ENCODE data around the gene NPAS3.

The NPAS3 gene

DNA sequence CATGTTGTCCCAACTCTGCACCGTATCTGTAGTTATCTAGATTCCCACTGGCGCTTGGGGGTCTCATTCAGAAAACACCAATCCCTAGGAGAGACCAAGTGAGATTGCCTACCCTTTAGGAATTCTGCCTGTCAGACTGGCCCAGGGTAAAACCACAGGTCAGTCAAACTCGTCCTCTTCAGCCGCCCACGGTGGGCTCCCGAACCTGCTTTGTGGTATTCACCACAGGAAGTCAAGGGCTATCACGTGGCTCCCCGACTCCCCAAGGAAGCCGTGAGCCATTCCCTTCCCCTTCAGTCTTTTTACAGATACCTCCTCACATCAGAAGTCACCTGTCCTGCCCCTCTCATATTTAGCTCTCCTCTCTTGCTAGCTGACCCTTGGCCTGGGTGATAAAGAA is 852.3 kb downstream of the NPAS3 start:
- Histone ChIP-seq H3K27me3 (ENCODE audit: control insufficient read depth, insufficient read depth, low read length) (no peaks in the 10 kb centered on the region), H3K4me3 (ENCODE audit: low read length) (no peak overlapping the region), H3K27ac (ENCODE audit: low read length) (no peak overlapping the region), H3K4me1 (ENCODE audit: control insufficient read depth, insufficient read depth, low read length) (no peaks in the 10 kb centered on the region), H3K36me3 (ENCODE audit: control insufficient read depth, insufficient read depth, low read length) (no peaks in the 10 kb centered on the region), H3K9me3 (ENCODE audit: control insufficient read depth, insufficient read depth, low read length) (no peaks in the 10 kb centered on the region)
- WGBS (ENCODE audit: insufficient coverage, insufficient read length), result no CpG with 5 or more reads among the region's 9 CpGs
- no peak for DNase-seq (ENCODE audit: low read depth, low spot score)

DNA sequence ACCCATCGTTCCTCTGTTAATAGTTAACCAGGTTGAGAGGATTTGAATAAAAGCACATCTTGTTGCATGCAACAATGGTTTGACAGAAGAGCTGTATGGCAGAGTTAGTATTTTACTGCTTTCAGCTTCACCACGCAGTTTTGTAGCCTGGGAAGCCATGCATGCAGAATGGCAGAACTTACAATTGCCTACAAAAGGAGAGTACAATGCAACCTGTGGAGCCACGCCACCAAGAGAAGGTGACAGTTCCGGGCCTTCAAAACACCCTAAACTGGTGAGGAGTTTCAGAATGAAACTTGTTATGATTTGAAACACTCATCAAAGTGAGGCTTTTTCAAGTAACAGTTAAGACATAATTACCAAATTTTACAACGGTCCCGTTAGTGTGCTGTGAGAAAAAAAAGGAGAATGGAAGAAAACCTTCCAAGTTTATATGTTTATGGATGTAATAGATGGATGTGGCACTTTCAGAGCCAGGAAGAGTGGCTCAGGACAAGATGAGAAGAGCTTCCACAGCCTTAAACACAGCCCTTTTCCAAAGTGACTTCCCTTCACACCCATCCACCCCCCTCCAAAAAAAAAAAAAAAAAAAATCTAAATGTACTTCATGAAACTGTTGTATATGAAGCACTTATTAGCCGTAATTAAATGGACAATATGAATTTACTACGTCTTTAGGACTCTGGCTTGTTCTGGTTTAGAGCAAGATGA is 853.5 kb downstream of the NPAS3 start:
- Histone ChIP-seq H3K4me3 (ENCODE audit: low read length) (no peak overlapping the region), H3K9me3 (ENCODE audit: control insufficient read depth, insufficient read depth, low read length) (no peaks in the 10 kb centered on the region), H3K36me3 (ENCODE audit: control insufficient read depth, insufficient read depth, low read length) (no peaks in the 10 kb centered on the region), H3K4me1 (ENCODE audit: control insufficient read depth, insufficient read depth, low read length) (no peaks in the 10 kb centered on the region), H3K27ac (ENCODE audit: low read length) (no peak overlapping the region), H3K27me3 (ENCODE audit: control insufficient read depth, insufficient read depth, low read length) (no peaks in the 10 kb centered on the region)
- WGBS (ENCODE audit: insufficient coverage, insufficient read length), result no CpG with 5 or more reads among the region's 8 CpGs
- DNase-seq (ENCODE audit: low read depth, low spot score), result no peak

- H3K27ac ChIP-seq (ENCODE audit: low read length), result no peak overlapping the region
- no peaks in the 10 kb centered on the region for H3K36me3 ChIP-seq (ENCODE audit: control insufficient read depth, insufficient read depth, low read length)
- no peak overlapping the region for H3K4me3 ChIP-seq (ENCODE audit: low read length)
- no peaks in the 10 kb centered on the region for H3K4me1 ChIP-seq (ENCODE audit: control insufficient read depth, insufficient read depth, low read length)
- WGBS (ENCODE audit: insufficient coverage, insufficient read length), result no CpG with 5 or more reads among the region's 16 CpGs
- H3K27me3 ChIP-seq (ENCODE audit: control insufficient read depth, insufficient read depth, low read length), result no peaks in the 10 kb centered on the region
- H3K9me3 ChIP-seq (ENCODE audit: control insufficient read depth, insufficient read depth, low read length), result no peaks in the 10 kb centered on the region
- peak; percentile 63 for DNase-seq (ENCODE audit: low read depth, low spot score)
These were observed 854.2 kb downstream of the NPAS3 start for GRCh38 chr14:33792720-33793368.

DNA sequence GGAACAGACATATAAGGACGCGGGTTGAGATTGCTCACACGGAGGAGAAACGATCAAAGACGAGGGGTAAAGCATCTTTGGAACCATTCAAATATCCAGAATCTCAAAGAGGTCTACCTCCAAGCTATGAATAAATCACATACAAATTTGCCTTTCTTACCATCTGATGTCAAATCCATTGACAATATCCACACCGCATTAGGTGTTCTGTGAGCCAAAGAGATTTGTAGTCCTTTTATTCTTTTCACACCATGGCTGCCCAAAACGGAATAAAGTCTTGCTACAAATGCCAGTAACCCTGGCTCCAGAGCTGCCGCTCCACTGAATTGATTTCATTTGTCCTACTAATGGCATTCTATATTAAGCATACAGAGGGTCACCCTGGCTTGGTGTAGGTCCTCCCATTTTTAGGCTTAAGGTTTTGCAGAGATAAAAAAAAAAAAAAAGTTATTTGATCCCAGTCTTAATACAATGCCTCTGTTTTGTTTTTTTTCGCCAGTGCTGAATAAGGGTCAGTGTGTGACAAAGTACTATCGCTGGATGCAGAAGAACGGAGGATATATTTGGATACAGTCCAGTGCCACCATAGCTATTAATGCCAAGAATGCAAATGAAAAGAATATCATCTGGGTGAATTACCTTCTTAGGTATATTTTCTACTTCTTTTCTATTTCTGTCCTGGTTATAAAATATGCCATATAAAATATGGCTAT is 854.9 kb downstream of the NPAS3 start:
- Histone ChIP-seq H3K27ac (ENCODE audit: low read length) (no peak overlapping the region), H3K27me3 (ENCODE audit: control insufficient read depth, insufficient read depth, low read length) (no peaks in the 10 kb centered on the region), H3K4me3 (ENCODE audit: low read length) (no peak overlapping the region), H3K4me1 (ENCODE audit: control insufficient read depth, insufficient read depth, low read length) (no peaks in the 10 kb centered on the region), H3K9me3 (ENCODE audit: control insufficient read depth, insufficient read depth, low read length) (no peaks in the 10 kb centered on the region), H3K36me3 (ENCODE audit: control insufficient read depth, insufficient read depth, low read length) (no peaks in the 10 kb centered on the region)
- WGBS (ENCODE audit: insufficient coverage, insufficient read length), result no CpG with 5 or more reads among the region's 11 CpGs
- no peak for DNase-seq (ENCODE audit: low read depth, low spot score)

DNA sequence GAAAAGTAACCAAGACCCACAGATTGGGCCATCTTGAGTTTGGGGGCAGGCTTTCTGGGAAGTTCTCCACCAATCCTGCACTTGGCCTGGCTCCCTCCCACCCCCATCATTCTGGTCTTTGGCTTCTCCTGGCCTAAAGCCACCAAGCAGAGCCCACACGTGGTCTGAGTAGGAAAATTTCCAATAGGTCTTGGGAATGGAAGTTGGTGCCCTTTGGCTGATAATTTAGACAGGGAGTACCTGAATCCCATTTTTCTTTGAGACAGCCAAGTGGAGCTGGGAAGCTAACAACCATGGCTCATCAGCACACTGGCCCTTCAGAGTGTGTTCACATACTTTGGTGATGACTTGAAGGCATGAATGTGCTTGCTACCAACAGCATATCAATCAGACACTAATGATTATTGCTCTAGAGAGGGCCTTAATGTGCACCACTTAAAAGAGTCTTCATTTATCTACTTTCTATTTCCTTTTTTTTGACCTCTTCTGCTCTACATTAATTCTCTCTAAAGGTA is 856.2 kb downstream of the NPAS3 start:
- Histone ChIP-seq H3K27ac (ENCODE audit: low read length) (no peak overlapping the region), H3K4me3 (ENCODE audit: low read length) (no peak overlapping the region), H3K9me3 (ENCODE audit: control insufficient read depth, insufficient read depth, low read length) (no peaks in the 10 kb centered on the region), H3K4me1 (ENCODE audit: control insufficient read depth, insufficient read depth, low read length) (no peaks in the 10 kb centered on the region), H3K36me3 (ENCODE audit: control insufficient read depth, insufficient read depth, low read length) (no peaks in the 10 kb centered on the region), H3K27me3 (ENCODE audit: control insufficient read depth, insufficient read depth, low read length) (no peaks in the 10 kb centered on the region)
- no peak for DNase-seq (ENCODE audit: low read depth, low spot score)
- no CpG with 5 or more reads among the region's 1 CpG for WGBS (ENCODE audit: insufficient coverage, insufficient read length)

DNA sequence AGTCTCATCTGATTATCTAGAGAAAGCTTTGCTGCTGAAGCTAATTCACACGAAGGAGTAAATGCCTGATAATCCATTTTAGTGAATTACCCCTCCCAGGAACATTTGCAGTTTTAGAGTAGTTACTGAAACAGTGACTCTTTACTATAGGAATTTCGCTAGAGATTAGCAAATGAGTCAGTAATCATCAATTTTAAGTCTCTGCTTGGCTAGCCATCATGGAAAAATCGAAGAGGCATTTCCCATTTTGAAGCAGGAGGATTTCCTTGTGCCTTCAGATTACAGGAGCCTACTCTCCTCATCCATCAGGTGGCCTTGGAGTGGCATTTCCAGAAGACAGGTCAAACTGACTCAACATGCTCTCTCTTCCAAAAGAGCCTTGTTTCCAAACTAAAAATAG is 857.7 kb downstream of the NPAS3 start:
- Histone ChIP-seq H3K36me3 (ENCODE audit: control insufficient read depth, insufficient read depth, low read length) (no peaks in the 10 kb centered on the region), H3K27me3 (ENCODE audit: control insufficient read depth, insufficient read depth, low read length) (no peaks in the 10 kb centered on the region), H3K9me3 (ENCODE audit: control insufficient read depth, insufficient read depth, low read length) (no peaks in the 10 kb centered on the region), H3K4me3 (ENCODE audit: low read length) (no peak overlapping the region), H3K27ac (ENCODE audit: low read length) (no peak overlapping the region), H3K4me1 (ENCODE audit: control insufficient read depth, insufficient read depth, low read length) (no peaks in the 10 kb centered on the region; the same call in 1 of the 2 replicates)
- no peak for DNase-seq (ENCODE audit: low read depth, low spot score)
- WGBS (ENCODE audit: insufficient coverage, insufficient read length), result no CpG with 5 or more reads among the region's 3 CpGs

- no peak for DNase-seq (ENCODE audit: low read depth, low spot score)
These were observed 861.3 kb downstream of the NPAS3 start for GRCh38 chr14:33799705-33800570.

GRCh38 chr14:33800735-33801163 is 862.1 kb downstream of the NPAS3 start:
- WGBS (ENCODE audit: insufficient coverage, insufficient read length), result no CpG with 5 or more reads among the region's 45 CpGs
- no peaks in the 10 kb centered on the region for H3K27me3 ChIP-seq (ENCODE audit: control insufficient read depth, insufficient read depth, low read length)
- no peaks in the 10 kb centered on the region; the same call in 1 of the 2 replicates for H3K4me1 ChIP-seq (ENCODE audit: control insufficient read depth, insufficient read depth, low read length)
- no peak overlapping the region for H3K27ac ChIP-seq (ENCODE audit: low read length)
- H3K4me3 ChIP-seq (ENCODE audit: low read length), result no peak overlapping the region
- no peaks in the 10 kb centered on the region for H3K9me3 ChIP-seq (ENCODE audit: control insufficient read depth, insufficient read depth, low read length)
- no peak for DNase-seq (ENCODE audit: low read depth, low spot score)
- H3K36me3 ChIP-seq (ENCODE audit: control insufficient read depth, insufficient read depth, low read length), result no peaks in the 10 kb centered on the region

More at GRCh38 chr14:33799705-33800570, 861.3 kb downstream of the NPAS3 start:
- WGBS (ENCODE audit: insufficient coverage, insufficient read length), result no CpG with 5 or more reads among the region's 100 CpGs
- Histone ChIP-seq H3K27me3 (ENCODE audit: control insufficient read depth, insufficient read depth, low read length) (no peaks in the 10 kb centered on the region), H3K4me3 (ENCODE audit: low read length) (no peak overlapping the region), H3K27ac (ENCODE audit: low read length) (no peak overlapping the region), H3K36me3 (ENCODE audit: control insufficient read depth, insufficient read depth, low read length) (no peaks in the 10 kb centered on the region), H3K4me1 (ENCODE audit: control insufficient read depth, insufficient read depth, low read length) (no peaks in the 10 kb centered on the region; the same call in 1 of the 2 replicates), H3K9me3 (ENCODE audit: control insufficient read depth, insufficient read depth, low read length) (no peaks in the 10 kb centered on the region)

DNA sequence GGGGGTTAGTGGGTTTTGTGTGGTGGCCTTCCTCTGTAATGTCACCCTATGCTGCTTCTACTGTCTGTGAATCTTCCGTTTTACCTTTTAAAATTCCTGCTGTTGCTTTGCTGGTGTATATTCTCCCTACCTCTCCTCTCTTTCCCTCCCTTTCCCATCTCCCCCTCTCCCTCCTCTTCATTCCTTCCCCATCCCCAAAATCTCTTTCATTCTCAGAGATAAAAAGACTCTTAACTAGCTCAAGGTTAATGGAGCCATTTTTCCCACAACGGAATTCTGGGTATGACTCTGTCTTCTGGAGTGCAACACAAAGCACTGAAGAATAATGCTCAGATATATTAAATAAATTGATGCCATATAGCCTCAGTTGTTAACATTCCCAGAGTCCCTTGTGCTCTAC is 864.1 kb downstream of the NPAS3 start:
- no peaks in the 10 kb centered on the region for H3K9me3 ChIP-seq (ENCODE audit: control insufficient read depth, insufficient read depth, low read length)
- no peaks in the 10 kb centered on the region for H3K27me3 ChIP-seq (ENCODE audit: control insufficient read depth, insufficient read depth, low read length)
- no peak overlapping the region for H3K27ac ChIP-seq (ENCODE audit: low read length)
- no peak for DNase-seq (ENCODE audit: low read depth, low spot score)
- WGBS (ENCODE audit: insufficient coverage, insufficient read length), result no CpG with 5 or more reads among the region's 2 CpGs
- no peak overlapping the region for H3K4me3 ChIP-seq (ENCODE audit: low read length)
- H3K36me3 ChIP-seq (ENCODE audit: control insufficient read depth, insufficient read depth, low read length), result no peaks in the 10 kb centered on the region
- H3K4me1 ChIP-seq (ENCODE audit: control insufficient read depth, insufficient read depth, low read length), result no peaks in the 10 kb centered on the region; the same call in 1 of the 2 replicates

GRCh38 chr14:33805593-33805992 is 866.9 kb downstream of the NPAS3 start:
- no peak for DNase-seq (ENCODE audit: low read depth, low spot score)
- H3K4me1 ChIP-seq (ENCODE audit: control insufficient read depth, insufficient read depth, low read length), result no peaks in the 10 kb centered on the region; the same call in 1 of the 2 replicates

More at GRCh38 chr14:33805593-33805992, 866.9 kb downstream of the NPAS3 start:
- Histone ChIP-seq H3K9me3 (ENCODE audit: control insufficient read depth, insufficient read depth, low read length) (no peaks in the 10 kb centered on the region), H3K4me3 (ENCODE audit: low read length) (no peak overlapping the region), H3K36me3 (ENCODE audit: control insufficient read depth, insufficient read depth, low read length) (no peaks in the 10 kb centered on the region), H3K27ac (ENCODE audit: low read length) (no peak overlapping the region), H3K27me3 (ENCODE audit: control insufficient read depth, insufficient read depth, low read length) (no peaks in the 10 kb centered on the region)
- WGBS (ENCODE audit: insufficient coverage, insufficient read length), result no CpG with 5 or more reads among the region's 2 CpGs
